GM18499 (cell line): Measurements from ENCODE around the gene STPG4.
"Not testable (repeated sequence)": the region's sequence is repeated elsewhere in the genome, so short reads cannot be mapped to it uniquely, and the experiment has no call there.

ENCODE experiments used
- ATAC-seq: cut with Tn5 transposase; IDR thresholded peaks from one replicate; pipeline ENCODE4 v1.9.1; 2021; ENCODE audit warnings: moderate number of reproducible peaks; ENCODE audit not compliant: insufficient read depth, unreplicated experiment

The STPG4 gene

DNA sequence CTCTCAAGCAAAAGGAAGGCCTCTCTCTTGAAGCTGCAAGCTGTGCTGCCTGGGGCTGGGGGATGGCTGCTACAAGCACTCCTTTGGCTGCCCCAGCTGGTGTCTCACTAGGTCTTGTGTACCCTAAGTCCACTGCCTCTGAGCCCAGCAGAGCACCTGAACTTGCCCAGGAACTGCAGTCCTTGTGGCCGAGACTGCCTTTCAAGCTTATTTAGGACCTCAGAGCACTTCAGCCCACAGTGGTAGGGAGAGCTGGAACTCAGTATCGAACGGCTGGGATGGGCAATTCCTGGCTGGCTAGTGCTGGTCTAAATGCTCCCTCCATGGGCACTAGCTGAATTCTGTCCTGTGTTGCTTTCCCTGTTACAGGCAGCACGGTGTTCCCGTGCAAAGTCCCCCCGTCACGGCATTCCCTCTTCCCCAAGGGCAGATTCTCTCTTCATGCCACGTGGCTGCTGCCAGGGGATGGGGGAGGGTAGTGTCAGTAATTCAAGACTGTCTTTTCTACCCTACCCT is 25.9 kb downstream of the STPG4 start:
- no peak for ATAC-seq

DNA sequence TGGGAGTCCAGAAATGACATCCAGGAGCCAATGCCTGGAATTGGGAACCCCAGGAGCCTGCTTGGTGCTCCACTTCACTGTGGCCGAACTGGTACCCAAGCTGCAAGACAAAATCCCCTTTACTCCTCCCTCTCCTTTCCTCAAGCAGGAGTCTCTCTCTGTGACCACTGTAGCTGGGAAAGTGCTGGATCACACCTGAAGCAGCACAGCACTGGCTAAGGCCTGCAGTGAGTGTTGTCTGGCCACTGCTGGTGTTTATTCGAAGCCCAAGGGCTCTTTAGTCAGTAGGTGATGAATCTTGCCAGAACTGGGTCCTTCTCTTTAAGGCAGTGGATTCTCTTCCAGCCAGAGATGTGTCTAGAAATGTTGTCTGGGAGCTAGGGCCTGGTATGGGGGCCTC is 26.4 kb downstream of the STPG4 start:
- ATAC-seq, result no peak

DNA sequence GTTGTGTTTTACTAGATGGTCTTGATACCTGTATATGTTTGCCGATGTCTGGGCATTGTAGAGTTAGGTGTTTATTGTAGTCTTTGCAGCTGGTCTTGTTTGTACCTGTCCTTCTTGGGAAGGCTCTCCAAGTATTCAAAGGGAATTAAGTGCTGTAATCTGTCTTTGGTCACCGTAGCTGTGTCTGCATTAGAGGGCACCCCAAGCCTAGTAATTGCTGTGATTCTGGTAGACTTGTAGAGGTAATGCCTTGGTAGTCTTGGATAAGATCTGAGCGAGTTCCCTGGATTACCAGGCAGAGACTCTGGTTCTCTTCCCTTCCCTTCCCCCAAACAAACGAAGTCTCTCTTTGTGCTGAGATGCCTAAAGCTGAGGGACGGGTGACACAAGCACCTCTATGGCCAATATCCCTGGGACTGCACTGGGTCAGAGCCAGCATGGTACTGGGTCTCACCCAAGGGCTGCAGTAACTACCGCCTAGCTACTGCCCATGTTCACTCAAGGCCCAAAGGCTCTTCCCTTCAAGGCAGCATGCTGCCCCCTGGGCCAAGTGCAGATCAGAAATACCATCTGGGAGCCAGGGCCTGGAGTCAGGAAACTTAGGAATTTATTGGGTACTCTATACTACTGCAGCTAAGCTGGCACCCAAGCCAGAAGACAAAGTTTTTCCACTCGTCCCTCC is 27.1 kb downstream of the STPG4 start:
- ATAC-seq, result no peak

DNA sequence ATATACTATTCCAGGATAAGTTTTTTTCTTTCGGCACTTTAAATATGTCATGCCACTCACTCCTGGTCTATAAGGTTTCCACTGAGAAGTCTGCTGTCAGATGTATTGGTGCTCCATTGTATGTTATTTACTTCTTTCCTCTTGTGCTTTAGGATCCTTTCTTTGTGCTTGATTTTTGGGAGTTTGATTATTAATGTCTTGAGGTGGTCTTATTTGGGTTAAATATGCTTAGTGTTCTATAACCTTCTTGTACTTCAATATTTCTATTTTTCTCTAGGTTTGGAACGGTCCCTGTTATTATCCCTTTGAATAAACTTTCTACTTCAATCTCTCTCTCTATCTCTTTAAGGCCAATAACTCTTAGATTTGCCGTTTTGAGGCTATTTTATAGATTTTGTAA is 28.3 kb downstream of the STPG4 start:
- ATAC-seq, result no peak

DNA sequence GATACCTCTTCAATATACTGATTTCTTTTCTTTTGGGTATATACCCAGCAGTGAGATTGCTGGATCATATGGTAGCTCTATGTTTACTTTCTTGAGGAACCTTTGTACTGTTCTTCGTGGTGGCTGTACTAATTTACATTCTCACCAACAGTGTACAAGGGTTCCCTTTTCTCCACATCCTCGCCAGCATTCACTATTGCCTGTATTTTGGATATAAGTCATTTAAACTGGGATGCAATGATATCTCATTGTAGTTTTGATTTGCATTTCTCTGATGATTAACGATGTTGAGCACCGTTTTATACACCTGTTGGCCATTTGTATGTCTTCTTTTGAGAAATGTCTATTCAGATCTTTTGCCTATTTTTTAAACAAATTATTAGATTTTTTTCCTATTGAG is 30.4 kb downstream of the STPG4 start:
- not testable (repeated sequence) for ATAC-seq

DNA sequence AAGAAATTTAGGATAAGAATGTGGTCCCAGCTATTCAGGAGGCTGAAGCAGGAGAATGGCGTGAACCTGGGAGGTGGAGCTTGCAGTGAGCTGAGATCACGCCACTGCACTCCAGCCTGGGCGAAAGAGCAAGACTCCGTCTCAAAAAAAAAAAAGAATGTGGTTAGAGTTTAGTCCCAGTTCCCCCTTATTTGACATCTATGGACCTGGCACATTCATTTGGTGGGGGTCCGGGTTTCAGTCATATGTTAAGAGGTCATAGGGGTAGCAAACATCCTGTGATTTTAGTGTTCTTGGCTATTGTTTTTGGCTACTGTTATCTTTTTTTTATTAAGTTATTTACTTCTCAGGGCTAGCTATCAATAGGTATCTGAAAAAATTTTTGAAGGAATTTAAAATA is 34.7 kb downstream of the STPG4 start:
- ATAC-seq, result not testable (repeated sequence)

DNA sequence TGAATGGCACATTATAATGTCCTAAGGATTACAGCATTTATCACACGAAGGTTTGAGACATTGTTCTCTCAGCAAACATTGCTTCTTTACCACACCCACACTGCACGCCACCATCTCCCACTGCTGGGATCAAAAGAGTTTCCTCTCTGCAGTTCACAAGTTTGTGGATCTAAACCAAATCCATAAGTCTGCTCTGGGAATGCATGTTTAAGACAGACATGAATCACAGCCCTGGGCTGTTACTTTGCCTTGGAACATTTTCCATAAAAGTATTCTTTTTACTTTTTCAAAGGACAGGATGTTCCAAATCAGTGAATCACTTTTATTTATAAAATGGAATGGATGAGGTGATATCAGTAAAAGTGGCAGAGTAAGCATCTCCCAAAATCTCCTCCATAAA is 36.1 kb downstream of the STPG4 start:
- no peak for ATAC-seq

DNA sequence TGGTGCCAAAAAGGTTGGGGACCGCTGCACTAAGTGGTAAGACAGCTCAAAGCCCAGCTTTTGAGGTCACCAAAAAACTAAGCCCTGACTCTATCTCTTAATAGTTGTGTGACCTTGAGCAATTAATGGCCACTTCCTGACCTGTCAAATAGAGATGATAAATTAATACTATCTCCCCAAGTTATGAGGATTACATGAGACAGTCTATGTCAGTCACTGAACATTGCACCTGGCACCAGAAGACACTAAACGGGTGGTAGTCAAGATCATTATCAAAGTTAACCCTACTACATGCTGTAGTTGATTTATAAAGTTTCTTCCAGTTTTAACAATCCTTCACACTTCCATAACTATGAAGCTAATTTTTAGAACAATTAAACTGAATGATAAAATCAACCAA is 36.5 kb downstream of the STPG4 start:
- ATAC-seq, result no peak

DNA sequence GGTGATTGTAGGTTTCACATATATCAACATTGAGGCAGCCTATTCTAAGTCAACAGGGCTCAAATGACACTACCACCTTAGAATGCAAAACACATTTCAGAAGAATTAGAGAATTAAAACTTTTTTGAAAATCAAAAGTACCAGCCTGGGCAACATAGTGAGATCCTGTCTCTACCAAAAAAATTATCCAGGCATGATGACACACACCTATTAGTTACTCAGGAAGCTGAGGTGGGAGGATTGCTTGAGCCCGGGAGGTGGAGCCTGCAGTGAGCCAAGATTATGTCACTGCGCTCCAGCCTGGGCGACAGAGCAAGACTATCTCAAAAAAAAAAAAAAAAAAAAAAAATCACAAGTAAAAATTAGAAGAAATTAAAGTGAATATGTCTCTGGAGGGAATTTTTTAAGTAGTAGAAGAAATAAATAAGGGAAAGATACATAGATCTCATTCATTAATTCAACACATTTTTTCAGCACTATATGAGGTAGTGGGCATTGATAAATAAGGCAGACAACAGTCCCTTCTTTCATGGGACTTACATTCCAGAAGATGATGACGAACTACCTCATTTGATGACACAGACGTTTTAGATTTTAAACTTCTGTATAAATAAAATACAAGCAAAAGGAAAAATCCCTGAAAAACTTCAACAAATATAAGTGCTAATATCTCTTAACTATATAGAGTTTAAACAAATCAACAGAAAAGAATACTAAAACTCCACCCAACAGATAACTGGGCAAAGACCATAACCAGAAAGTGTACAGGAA is 42.3 kb downstream of the STPG4 start:
- no peak for ATAC-seq

DNA sequence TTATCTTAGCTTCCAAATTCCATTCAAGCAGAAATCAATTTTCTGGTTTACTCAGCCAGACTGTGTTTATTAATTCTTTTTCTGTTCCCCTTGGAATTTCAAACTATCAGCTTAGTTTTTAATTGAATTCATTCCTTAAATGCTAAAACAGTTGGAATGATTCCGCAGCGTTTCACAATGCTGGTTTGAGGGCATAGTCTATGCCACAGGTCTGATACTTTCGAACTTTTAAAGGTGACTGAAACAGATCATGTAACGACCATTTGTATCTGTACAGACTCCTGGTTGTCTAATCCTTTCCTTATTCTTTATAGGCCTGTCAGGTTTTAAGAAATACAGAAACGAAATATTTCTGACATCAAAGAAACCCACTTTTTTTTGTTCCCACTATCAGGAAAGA is 45.4 kb downstream of the STPG4 start:
- ATAC-seq, result no peak

DNA sequence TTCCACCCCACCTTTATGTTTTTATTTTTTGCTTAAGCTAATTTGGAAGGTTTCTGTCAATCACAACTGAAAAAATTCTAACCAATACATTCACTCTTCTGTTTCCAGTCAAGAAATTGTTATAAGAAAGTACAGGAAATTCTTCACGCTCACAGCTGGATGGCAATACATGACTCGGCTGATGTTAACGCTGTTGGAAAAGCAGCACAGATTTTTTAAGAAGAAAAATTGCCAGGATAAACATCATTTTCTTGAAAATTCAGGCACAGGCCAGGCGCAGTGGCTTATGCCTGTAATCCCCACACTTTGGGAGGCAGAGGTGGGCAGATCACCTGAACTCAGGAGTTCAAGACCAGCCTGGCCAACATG is 46.1 kb downstream of the STPG4 start:
- no peak for ATAC-seq

DNA sequence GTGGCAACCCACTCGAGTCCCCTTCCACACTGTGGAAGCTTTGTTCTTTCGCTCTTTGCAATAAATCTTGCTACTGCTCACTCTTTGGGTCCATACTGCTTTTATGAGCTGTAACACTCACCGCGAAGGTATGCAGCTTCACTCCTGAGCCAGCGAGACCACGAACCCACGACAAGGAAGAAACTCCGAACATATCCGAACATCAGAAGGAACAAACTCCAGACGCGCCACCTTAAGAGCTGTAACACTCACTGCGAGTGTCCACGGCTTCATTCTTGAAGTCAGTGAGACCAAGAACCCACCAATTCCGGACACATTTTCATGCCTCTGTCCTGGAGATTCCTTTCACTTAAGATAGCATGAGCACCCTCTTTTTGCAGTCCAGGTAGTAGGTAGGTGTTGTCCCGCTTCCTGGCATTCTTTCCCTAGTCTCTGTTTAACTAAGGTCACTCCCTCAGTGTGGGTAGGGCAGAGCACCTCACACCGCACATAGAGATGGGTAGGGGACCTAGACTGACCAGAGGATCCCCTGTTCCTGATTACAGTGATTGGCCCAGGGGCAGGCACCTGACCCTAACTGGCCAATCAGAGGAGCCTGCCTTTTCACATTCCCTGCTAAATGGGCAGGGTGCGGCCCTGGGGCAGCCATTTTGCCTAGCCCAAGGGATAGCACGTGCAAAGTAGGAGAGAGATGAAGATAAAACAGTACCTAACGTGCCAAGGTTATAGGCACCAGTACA is 46.7 kb downstream of the STPG4 start:
- ATAC-seq, result not testable (repeated sequence)

DNA sequence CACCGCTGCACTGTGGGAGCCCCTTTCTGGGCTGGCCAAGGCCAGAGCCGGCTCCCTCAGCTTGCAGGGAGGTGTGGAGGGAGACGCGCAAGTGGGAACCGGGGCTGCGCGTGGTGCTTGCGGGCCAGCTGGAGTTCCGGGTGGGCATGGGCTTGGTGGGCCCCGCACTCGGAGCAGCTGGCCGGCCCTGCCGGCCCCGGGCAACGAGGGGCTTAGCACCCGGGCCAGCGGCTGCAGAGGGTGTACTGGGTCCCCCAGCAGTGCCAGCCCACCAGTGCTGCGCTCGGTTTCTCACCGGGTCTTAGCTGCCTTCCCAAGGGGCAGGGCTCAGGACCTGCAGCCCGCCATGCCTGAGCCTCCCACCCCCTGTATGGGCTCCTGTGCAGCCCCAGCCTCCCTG is 47.9 kb downstream of the STPG4 start:
- not testable (repeated sequence) for ATAC-seq

DNA sequence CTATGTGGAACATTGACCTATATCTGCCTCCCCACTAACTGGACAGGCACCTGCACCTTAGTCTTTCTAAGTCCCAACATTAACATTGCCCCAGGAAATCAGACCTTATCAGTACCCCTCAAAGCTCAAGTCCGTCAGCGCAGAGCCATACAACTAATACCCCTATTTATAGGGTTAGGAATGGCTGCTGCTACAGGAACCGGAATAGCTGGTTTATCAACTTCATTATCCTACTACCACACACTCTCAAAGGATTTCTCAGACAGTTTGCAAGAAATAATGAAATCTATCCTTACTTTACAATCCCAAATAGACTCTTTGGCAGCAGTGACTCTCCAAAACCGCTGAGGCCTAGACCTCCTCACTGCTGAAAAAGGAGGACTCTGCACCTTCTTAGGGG is 48.9 kb downstream of the STPG4 start:
- not testable (repeated sequence) for ATAC-seq

DNA sequence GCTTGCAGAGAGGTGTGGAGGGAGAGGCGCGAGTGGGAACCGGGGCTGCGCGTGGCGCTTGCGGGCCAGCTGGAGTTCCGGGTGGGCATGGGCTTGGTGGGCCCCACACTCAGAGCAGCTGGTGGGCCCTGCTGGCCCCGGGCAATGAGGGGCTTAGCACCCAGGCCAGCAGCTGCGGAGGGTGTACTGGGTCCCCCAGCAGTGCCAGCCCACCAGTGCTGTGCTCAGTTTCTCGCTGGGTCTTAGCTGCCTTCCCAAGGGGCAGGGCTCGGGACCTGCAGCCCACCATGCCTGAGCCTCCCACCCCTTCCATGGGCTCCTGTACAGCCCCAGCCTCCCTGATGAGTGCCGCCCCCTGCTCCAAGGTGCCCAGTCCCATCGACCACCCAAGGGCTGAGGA is 55.4 kb downstream of the STPG4 start:
- ATAC-seq, result not testable (repeated sequence)

DNA sequence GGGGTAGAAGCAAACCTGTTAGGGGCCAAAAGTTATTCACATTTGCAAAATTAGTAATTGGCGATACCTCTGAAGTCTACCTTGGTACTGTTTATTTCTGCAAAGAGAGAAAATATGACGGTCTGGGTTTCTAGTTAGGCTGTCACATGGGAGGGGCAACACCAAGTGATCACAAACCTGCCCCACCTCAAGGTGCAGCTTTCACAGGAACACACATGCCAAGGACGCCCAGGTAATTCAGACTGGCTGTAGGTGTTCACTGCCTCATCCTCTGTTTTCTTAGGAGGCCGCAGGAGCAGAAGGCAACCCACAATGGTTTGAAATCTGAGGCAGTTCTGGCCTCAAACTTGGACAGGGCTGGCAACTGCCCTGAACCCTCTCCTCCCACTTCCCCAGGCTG is 56.2 kb downstream of the STPG4 start:
- no peak for ATAC-seq

DNA sequence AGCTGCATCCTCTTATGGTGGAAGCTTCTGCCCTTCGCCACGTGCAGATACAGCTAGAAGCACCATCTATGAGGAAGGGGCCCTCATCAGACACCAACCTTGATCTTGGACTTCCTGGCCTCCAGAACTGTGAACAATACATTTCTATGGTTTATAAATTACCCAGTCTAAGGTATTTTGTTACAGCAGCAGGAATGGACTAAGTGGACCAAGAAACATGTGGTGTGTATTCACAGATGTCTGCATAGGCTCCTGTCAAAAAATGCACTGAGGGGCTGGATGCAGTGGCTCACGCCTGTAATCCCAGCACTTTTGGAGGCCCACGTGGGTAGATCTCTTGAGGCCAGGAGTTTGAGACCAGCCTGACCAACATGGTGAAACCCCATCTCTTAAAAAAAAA is 57.5 kb downstream of the STPG4 start:
- no peak for ATAC-seq

DNA sequence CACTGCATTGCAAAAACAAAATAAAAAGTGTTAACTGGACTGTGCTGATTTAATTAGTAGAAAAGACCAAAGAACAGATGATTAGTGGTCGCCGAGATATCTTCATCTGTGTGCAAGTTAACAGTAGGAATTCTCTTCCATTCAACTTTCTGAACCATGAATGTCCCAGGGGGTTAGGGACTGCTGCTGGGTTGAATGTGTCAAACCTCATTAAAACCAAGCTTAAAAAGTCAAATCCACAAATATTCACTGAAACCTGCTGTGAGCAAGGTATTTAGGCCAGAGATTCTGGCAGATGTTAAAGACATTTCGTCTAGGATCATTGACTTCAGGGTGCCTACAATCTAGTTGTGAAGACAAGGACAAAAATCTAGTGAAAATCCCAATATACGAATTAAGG is 58.7 kb downstream of the STPG4 start:
- ATAC-seq, result no peak

DNA sequence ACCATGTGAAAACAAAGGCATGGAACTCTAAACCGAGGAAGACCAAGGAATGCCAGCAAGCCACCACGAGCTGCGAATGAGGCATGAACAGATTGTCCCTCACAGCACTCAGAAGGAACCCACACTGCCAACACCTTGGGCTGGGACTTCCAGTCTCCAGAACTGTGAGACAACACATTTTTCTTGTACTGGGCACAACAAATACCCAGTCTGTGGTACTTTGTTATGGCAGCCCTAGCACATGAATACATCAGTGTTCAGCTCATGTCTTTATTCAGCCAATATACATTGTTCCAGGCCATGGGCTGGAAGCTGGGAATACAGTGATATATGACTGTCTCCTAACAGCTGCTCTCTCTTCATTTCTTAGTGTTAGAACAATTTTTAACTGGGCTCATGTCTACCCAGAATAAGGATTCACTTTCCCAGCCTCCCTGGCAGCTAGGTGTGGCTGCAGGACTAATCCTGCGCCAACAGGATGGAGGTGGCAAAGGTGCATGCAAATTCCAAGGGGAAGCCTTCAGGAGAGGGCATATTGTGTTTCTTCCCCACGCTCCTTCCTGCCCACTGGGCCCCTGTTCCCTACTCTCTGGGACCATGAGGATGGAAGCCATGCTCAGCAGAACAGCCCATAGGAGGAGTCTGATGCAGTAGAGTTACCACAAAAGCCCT is 59.6 kb downstream of the STPG4 start:
- no peak for ATAC-seq

DNA sequence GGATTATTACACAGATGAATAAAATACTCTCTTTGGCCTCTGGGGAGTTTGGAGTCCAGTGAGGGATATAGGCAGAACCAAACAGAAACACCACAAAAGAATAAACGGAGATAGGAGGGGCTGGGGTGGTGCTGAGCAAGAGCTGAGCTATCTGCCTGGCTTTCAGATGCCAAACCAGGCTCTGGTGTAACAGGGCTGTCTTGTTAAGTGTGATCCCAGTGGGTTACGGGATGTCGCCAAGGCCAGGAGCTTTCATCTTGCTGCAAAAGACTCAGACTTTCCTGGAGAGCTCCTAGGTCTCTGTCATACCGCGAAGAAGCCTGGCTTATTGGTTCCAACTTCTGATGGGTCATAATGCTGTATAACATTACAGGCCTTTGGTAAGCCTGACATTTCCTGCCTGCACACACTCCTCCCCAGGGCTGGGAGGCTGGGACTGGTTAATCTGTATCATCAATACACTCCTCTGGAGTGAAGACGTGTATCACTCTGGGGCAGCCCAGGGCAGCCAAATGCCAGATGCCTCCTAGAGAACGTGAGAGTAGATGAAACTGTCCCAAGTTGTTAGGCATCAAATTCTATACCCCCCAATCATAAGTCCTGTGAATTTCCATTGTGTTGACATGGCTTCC is 60.5 kb downstream of the STPG4 start:
- no peak for ATAC-seq
